HG02870 (cell line): ENCODE measurements around the gene PPP1R3G.

Experiments
- ATAC-seq: cut with Tn5 transposase; IDR thresholded peaks from one replicate; pipeline ENCODE4 v1.9.1; 2021; ENCODE audit warnings: mild to moderate bottlenecking, moderate library complexity; ENCODE audit not compliant: unreplicated experiment

Gene PPP1R3G

DNA sequence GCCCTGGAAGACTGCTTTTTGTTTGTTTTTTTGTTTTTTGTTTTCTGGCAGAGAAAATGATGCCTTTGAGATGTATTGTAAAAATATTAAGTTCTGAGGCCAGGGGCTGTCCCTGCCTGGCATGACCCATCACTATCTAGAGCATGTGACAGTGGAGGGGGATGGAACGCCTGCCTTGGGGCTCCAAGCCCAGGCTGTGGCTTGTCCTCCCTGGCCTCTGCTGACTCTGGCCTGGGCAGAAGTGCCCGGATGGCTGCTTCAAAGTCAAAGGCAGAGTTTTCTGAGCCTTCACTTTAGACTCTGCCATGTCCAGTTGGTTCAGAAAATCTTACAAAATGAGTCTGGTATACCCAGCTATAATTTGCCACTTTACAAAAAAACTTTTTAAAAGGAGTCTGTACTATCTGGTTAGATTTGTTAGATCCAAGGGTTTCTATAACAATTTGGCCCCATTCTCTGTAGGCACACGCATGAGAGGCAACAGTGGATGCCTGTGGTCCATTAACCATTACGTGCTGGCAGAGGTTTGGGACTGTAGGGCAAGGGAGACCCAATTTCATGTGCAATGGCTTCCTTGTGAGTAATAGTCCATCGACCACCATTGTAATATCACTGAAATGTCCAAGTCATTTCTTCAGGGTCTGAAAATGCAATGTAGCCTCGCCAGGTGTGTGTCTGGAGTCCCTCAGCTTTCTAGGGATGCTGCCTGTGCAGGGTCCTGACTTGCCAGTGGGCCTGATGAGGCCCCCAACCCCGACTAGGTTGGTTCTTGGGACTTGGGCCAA lies 8.3 kb downstream of the PPP1R3G start:
- ATAC-seq: no peak

DNA sequence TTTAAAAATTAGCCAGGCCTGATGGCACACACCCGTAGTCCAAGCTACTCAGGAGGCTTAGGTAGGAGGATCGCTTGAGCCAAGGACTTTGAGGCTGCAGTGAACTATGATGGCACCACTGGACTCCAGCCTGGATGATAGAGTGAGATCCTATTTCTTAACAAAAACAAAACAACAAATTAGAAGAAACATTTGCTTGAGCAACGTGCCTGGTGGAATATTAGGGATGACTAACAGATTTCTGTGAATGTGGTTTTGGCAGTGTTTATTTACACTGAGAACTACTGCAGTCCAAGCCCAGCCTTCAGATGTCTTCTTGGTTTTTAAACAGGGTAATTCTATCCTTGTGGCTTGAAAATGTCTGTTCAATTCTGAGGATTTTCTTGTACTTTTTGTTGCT lies 9.2 kb downstream of the PPP1R3G start:
- ATAC-seq: no peak

DNA sequence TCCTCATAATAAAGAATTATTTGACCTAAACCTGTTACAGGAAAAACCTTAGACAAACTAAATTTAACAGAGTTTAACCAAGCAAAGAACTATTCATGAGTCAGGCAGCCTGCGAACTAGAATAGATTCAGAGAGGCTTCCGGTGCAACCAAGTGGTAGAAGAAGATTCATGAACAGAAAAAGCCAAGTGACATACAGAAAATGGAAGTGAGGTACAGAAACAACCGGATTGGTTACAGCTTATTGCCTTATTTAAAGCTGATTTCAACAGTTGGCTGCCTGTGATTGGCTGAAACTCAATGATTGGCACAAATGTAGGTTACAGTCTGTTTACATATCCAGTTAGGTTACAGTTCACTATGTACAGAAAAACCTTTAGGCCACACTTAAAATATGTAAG lies 10.1 kb downstream of the PPP1R3G start:
- ATAC-seq: no peak

- ATAC-seq: no peak
These were observed 11.3 kb downstream of the PPP1R3G start for GRCh38 chr6:5096482-5096881.

- ATAC-seq: no peak
These were observed 13.5 kb downstream of the PPP1R3G start for GRCh38 chr6:5098501-5099270.

DNA sequence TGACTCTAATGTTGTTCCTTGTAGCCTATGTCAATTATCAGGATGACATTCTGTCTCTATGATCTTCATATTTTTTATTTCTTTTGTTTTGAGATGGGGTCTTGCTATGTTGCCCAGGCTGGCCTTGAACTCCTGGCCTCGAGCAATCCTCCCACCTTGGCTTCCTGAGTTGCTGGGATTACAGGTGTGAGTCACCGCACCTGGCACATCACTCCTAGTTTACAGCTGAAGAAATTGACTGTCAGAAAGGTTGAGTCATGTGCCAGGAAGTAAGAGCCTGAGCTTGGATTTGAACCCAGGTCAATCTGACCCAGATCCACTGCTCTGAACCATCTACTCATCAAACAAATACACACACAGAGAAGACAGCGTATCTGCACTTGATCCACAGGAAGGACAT lies 14.4 kb downstream of the PPP1R3G start:
- no peak for ATAC-seq

DNA sequence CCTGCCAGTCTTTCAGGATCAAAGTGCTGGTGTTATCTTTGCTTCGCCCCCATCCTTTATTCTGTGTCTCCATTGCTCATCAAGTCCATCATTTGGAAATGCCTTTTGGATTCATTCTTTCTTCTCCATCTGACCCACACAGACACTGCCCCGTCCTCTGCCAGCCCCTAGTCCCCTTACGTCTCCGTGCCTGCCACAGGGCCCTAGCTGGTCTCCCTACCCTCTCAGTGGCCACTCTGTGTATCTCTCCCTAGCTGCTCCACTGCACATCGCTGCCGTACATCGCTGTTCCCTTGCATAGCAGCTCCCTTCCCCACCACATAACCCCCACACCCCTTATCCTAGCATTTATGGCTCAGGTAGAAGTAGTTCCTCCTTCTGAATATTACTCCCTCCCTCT lies 15.7 kb downstream of the PPP1R3G start:
- no peak for ATAC-seq

GRCh38 chr6:5102267-5102970 lies 17.3 kb downstream of the PPP1R3G start:
- no peak for ATAC-seq

GRCh38 chr6:5103250-5103649 lies 18.1 kb downstream of the PPP1R3G start:
- ATAC-seq: no peak

GRCh38 chr6:5104667-5105066 lies 19.5 kb downstream of the PPP1R3G start:
- ATAC-seq: no peak

GRCh38 chr6:5105146-5105545 lies 20.0 kb downstream of the PPP1R3G start:
- ATAC-seq: no peak

- no peak for ATAC-seq
These were observed 22.2 kb downstream of the PPP1R3G start for GRCh38 chr6:5107341-5107740.

DNA sequence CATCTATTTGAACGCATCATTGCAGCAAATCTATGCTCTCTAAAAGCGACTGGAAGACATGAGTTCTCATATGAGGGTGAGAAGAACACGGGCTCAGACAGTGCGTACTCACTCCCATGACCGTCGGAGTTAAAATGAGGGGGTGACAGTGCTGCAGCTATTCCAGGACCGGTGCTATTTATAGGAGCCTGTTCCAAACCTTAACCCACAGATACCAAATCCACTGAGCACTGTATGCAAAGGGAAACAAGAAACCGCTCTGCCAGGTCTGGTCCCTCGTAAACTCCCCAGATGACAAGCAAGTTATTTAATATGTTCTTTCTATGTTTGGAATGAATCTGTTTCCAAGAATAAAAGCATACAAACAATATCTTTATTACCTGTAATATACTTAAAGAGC lies 22.9 kb downstream of the PPP1R3G start:
- no peak for ATAC-seq

GRCh38 chr6:5108536-5109150 lies 23.5 kb downstream of the PPP1R3G start:
- ATAC-seq: no peak

- ATAC-seq: no peak
These were observed 24.3 kb downstream of the PPP1R3G start for GRCh38 chr6:5109436-5109835.

GRCh38 chr6:5110246-5110645 lies 25.1 kb downstream of the PPP1R3G start:
- ATAC-seq: no peak

DNA sequence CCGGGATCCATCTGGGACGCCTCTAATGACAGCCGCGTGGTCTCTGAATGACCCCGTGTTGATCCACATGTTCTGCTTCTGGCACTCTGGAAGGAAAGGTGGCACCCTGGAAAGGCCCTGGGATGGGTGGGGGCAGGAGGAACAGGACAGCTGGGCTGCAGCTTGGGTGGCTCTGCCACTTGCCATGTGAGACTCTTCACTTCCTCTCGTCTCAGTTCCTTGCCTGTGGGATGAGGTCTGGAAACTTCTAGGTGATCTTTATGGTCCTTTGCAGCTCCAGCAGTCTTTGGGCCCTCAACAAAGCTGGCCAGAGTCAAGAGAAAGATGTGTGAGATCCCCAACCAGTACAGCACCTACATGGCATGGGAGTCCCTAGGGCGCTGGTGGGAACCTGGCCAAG lies 26.5 kb downstream of the PPP1R3G start:
- no peak for ATAC-seq

DNA sequence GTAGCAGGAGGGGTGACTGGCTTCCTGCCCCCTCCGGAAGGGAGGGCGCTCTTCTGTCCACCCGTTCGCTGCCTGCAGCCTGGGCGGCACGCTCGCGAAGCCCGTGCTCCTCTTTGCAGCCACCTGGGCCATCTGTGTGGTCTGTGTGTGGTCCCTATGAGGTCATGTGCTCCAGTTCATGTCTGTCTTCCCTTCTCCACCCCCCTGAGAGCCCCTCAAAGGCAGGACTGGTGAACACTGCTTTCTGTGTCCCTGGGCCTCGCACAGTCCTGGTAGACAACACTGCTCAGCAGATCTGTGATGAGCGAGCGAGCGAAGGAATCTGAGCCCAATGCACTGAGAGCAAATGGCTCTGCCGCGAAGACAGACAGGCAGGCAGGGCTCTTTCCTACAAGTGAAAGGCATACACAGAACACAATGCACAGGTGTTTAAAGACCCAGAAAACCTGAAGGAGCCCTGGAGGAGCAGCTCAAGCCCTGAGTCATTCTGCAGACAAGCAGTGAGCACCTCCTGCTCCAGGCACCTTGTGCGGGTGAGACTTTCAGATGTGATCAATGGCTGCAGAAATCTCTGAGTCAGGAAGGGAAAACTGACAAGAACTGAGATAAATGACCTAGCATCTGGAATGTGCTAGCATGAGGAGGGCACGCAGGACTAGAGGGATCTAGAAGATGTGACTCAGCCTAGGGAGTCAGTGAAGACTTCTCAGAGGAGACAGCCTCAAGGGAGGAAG lies 27.1 kb downstream of the PPP1R3G start:
- ATAC-seq: no peak

DNA sequence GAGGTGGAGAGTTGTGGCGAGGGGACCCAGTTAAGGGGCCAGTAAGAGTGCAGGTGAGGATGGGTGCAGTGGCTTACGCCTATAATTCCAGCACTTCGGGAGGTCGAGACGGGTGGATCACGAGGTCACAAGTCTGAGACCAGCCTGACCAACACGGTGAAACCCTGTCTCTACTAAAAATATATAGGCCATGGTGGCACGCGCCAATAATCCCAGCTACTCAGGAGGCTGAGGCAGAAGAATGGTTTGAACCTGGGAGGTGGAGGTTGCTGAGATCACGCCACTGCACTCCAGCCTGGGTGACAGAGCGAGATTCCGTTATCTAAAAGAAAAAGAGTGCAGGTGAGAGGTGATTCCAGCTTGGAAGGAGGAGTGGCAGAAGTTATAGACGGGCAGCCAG lies 28.0 kb downstream of the PPP1R3G start:
- no peak for ATAC-seq

- ATAC-seq: no peak
These were observed 30.0 kb downstream of the PPP1R3G start for GRCh38 chr6:5115168-5115567.
